Activated naive CD8-positive, alpha-beta T cell (primary cell): ENCODE results near the gene STRN4.

Experiments
- H3K27ac Mint-ChIP-seq: one replicate; pipeline ENCODE4 v1.8.0; 2021; ENCODE audit warnings: mixed read lengths
- H3K27me3 Mint-ChIP-seq: one replicate; pipeline ENCODE4 v1.8.0; 2021; ENCODE audit warnings: mixed read lengths
- H3K36me3 Mint-ChIP-seq: one replicate; pipeline ENCODE4 v1.8.0; 2021; ENCODE audit warnings: mixed read lengths
- H3K4me1 Mint-ChIP-seq: one replicate; pipeline ENCODE4 v1.8.0; 2021; ENCODE audit warnings: low read depth, mixed read lengths
- H3K4me3 Mint-ChIP-seq: one replicate; pipeline ENCODE4 v1.8.0; 2021; ENCODE audit warnings: mild to moderate bottlenecking, mixed read lengths
- H3K9me3 Mint-ChIP-seq: one replicate; pipeline ENCODE4 v1.8.0; 2021; ENCODE audit warnings: low read depth, mixed read lengths

Gene STRN4

DNA sequence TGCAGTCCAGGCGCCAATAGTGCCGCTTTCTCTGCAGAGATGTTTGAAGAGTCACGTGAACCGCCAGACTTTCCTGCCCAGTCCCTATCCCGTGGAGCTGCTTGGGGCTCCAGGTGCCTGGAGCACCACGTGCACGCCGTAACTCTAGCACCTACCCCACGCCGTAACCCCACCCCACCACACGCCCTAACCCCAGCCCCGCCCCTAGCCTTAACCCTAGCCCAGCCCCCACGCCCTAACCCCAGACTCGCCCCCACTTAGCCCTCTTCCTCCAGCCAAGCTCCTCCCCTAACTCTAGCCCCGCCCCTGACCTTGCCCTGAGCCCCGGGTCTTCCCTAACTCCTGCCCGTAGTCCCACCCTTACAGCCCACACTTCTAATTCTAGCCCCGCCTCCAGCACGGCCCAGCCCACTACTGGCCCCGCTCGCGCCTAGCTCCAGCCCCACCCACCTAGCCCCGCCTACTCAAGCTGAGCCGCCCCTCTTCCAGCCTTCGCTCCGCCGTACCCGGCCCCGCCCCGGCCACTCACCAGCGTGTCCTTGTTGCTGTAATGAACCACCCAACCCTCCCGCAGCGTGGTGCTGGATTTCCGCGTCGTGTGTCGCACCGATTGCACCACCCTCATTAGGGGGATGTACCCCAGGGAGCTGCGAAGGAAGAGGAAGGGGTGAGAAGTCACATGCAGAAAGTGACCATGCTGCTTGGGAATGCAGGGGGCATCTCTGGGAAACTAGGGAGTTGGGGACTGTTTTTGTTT, 48.9 kb downstream of the STRN4 start:
- Mint-ChIP-seq H3K4me3 (no peak overlapping the region), H3K9me3 (no peaks in the 10 kb centered on the region), H3K27me3 (no peaks in the 10 kb centered on the region), H3K4me1 (peaks cover 2% of the 10 kb centered on the region), H3K27ac (no peak overlapping the region), H3K36me3 (peaks cover 3% of the 10 kb centered on the region)

DNA sequence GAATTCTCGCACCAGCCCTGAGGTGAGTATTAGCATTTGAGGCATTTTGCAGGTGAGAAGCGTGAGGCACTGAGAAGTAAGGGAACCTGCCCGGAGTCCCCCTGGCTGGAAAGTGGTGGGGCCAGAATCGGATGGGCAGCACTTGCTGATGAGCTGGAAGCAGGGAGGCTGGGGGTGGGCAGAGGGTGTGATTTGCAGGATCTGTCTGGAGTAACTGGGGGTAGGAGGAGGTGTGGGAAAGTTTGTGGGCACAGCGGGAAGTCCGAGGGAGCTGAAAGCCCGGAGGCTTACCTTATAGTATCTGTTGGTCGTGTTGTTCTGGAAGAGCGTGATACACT, 49.4 kb downstream of the STRN4 start:
- H3K36me3 Mint-ChIP-seq = peaks cover 3% of the 10 kb centered on the region
- H3K4me3 Mint-ChIP-seq = no peak overlapping the region
- no peaks in the 10 kb centered on the region for H3K27me3 Mint-ChIP-seq
- H3K4me1 Mint-ChIP-seq = peaks cover 2% of the 10 kb centered on the region
- H3K9me3 Mint-ChIP-seq = no peaks in the 10 kb centered on the region
- H3K27ac Mint-ChIP-seq = no peak overlapping the region

DNA sequence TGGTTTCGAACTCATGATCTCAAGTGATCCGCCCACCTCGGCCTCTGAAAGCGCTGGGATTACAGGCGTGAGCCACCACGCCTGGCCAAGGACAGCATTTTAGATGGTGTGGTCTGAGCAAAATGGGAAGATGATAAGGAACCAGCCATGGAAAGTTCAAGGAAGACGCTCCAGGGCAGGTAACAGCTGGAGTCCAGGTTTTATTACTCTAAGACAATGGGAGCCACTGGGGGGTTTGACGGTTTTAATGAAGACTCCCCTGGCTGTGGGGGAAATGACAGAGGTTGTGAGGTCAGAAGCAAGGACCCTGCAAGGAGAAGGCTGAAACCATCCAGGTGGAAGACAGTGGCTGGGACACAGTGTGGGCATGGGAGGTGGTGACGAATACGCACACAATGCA, 50.2 kb downstream of the STRN4 start:
- Mint-ChIP-seq H3K36me3 (peaks cover 4% of the 10 kb centered on the region), H3K4me3 (no peak overlapping the region), H3K9me3 (no peaks in the 10 kb centered on the region), H3K4me1 (peaks cover 2% of the 10 kb centered on the region), H3K27me3 (no peaks in the 10 kb centered on the region), H3K27ac (no peak overlapping the region)

DNA sequence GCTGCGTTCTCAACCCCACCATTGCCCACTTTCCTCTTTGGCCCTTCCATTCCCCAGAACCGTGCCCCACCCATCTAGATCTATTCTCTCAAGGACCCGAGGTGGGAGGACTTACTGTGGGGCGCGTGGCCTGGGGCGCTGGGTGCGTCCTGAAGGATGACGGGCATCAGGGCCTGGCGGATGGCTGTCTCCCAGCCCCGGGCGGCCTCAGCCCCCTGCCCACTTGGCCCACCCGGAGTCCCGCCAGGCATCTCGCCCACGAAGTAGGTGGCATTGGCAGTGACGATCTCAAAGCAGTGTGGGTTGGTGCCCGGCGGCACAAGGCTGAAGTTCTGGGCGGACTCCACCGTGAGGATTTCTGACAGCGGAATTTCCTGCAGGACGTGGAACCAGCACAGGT, 52.5 kb downstream of the STRN4 start:
- Mint-ChIP-seq H3K9me3 (no peaks in the 10 kb centered on the region), H3K4me3 (no peak overlapping the region), H3K36me3 (peaks cover 5% of the 10 kb centered on the region), H3K27ac (no peak overlapping the region), H3K27me3 (no peaks in the 10 kb centered on the region), H3K4me1 (no peaks in the 10 kb centered on the region)

DNA sequence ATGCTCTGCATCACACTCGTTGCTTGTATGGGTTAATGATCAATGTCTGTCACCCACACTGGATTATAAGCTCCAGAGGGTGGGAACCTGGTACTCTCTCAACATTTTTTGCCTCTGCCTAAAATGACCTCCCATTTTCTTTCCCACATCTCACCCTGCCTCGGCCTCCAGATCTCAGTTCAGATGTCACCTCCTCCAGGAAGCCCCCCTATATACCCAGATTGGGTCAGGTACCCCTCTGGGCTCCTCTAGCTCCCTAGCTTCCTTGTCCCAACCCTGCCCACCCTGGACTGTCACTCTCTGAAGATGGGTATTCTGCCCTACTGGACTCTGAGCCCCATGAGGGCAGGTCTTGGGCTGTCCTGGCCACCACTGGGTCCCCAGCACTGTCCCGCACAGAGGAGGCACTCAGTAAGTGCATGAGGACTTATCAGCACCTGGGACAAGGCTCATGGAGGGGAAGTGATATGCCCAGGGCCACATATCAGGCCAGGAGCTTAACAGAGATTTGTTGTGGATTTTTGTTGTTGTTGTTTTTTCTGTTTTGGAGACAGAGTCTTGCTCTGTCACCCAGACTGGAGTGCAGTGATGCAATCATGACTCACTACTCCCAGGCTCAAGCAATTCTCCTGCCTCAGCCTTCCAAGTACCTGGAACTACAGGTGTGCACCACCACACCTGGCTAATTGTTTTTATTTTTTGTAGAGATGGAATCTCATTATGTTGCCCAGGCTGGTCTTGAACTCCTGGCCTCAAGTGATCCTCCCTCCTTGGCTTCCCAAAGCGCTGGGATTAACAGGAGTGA, 53.1 kb downstream of the STRN4 start:
- no peak overlapping the region for H3K4me3 Mint-ChIP-seq
- no peaks in the 10 kb centered on the region for H3K4me1 Mint-ChIP-seq
- H3K27ac Mint-ChIP-seq = peak overlapping the region; percentile 64
- peaks cover 5% of the 10 kb centered on the region for H3K36me3 Mint-ChIP-seq
- H3K9me3 Mint-ChIP-seq = no peaks in the 10 kb centered on the region
- no peaks in the 10 kb centered on the region for H3K27me3 Mint-ChIP-seq

DNA sequence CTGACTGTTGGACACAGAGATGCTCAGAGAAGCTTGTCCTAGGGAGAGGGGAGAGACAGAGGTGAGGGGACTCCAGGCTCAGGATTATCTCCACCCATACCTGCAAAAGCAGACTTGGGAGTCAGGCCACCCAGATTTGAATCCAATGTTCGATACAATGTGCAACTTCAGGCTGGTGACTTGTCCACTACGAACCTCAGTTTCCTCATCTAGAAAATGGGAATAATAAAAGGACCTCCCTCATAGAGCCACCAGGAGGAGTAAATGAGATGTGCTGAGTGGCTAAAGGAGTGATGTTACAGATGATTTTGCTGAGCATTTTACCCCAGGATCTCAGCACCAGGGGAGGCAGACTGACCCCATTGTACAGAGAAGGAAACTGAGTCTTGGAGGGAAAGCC, 54.3 kb downstream of the STRN4 start:
- no peak overlapping the region for H3K27ac Mint-ChIP-seq
- peaks cover 5% of the 10 kb centered on the region for H3K36me3 Mint-ChIP-seq
- H3K4me1 Mint-ChIP-seq = no peaks in the 10 kb centered on the region
- H3K27me3 Mint-ChIP-seq = no peaks in the 10 kb centered on the region
- H3K9me3 Mint-ChIP-seq = no peaks in the 10 kb centered on the region
- H3K4me3 Mint-ChIP-seq = no peak overlapping the region

DNA sequence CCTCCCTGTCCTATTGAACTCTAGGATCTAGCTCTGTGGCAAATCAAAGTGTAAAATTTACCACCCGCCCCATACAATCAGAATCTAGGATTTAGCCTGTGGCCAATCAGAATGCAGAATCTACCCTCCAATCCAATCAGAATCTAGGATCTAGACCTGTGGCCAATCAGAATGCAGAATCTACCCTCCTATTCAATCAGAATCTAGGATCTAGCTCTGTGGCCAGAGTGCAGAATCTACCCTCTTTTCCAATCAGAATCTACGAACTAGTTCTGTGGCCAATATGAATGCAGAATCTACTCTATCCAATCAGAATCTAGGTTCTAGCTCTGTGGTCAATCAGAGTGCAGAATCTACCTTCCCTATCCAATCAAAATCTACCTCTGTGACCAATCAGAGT, 55.1 kb downstream of the STRN4 start:
- peaks cover 5% of the 10 kb centered on the region for H3K36me3 Mint-ChIP-seq
- H3K27ac Mint-ChIP-seq = no peak overlapping the region
- H3K27me3 Mint-ChIP-seq = no peaks in the 10 kb centered on the region
- no peaks in the 10 kb centered on the region for H3K4me1 Mint-ChIP-seq
- no peak overlapping the region for H3K4me3 Mint-ChIP-seq
- no peaks in the 10 kb centered on the region for H3K9me3 Mint-ChIP-seq

DNA sequence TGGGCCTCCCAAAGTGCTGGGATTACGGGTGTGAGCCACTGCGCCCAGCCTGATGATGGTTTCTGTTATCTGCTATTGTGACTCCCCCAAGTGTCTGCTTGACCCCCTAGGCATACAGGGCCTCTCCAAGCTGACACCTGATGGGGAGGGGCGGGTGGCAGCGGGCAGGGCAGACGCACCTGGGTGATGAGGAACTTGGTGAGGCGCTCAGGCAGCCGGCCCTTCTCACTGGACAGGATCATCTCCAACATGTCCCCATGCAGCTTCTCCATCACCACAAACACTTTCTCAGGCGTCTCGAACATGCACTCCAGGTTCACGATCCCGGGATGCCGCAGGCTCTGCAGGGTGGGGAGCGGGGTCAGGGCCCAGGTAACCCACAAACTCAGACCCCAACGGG, 56.9 kb downstream of the STRN4 start:
- Mint-ChIP-seq H3K4me3 (no peak overlapping the region), H3K4me1 (no peaks in the 10 kb centered on the region), H3K9me3 (no peaks in the 10 kb centered on the region), H3K27me3 (no peaks in the 10 kb centered on the region), H3K36me3 (peaks cover 5% of the 10 kb centered on the region), H3K27ac (no peak overlapping the region)

DNA sequence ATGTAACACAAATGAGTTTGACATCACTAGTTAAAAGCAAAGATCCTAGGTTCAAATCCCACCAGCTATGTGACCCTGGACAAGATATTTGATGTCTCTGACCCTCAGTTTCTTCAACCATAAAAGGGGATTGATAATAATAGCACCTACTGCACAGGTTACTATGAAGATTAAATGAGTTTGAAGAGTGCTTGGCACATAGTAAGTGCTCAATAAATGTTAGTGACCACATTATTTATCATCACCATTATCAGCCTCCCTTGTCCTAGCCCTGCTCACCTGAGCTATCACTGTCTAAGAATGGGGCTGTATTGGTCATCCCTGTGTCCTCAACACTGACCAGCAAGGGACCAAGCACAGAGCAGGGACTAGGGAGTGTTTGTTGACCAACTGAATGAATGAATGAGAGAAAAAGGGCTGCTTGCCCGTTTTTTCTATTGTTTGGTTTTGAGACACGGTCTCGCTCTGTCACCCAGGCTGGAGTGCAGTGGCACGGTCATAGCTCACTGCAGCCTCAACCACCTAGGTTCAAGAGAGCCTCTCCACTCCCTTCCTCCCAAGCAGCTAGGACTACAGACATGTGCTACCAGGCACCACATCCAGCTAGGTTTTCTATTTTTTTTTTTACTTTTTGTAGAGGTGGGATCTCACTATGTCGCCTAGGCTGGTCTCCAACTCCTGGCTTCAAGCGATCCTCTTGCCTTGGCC, 58.7 kb downstream of the STRN4 start:
- H3K4me3 Mint-ChIP-seq = no peak overlapping the region
- no peaks in the 10 kb centered on the region for H3K9me3 Mint-ChIP-seq
- peak overlapping the region; percentile 34 for H3K27ac Mint-ChIP-seq
- H3K27me3 Mint-ChIP-seq = no peaks in the 10 kb centered on the region
- H3K36me3 Mint-ChIP-seq = peaks cover 3% of the 10 kb centered on the region
- no peaks in the 10 kb centered on the region for H3K4me1 Mint-ChIP-seq

DNA sequence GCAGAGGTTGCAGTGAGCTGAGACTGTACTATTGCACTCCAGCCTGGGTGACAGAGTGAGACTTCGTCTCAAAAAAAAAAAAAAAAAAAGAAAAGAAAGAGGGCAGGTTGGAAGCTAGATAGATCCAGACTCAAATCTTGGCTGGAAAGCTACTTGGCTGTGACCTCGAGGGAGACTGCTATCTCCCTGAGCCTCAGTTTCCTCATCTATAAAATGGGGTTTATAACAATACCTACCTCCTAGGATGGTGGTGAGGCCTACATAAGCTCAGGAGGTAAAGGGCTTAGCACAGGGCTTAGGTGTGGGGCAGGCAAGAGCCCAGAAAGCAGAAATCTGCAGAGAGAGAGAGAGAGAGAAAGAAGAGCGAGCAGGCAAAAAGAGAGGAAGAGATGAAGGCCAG, 61.1 kb downstream of the STRN4 start:
- Mint-ChIP-seq H3K27me3 (no peaks in the 10 kb centered on the region), H3K36me3 (no peaks in the 10 kb centered on the region), H3K4me1 (no peaks in the 10 kb centered on the region), H3K9me3 (no peaks in the 10 kb centered on the region), H3K4me3 (no peak overlapping the region), H3K27ac (peak overlapping the region; percentile 72)

DNA sequence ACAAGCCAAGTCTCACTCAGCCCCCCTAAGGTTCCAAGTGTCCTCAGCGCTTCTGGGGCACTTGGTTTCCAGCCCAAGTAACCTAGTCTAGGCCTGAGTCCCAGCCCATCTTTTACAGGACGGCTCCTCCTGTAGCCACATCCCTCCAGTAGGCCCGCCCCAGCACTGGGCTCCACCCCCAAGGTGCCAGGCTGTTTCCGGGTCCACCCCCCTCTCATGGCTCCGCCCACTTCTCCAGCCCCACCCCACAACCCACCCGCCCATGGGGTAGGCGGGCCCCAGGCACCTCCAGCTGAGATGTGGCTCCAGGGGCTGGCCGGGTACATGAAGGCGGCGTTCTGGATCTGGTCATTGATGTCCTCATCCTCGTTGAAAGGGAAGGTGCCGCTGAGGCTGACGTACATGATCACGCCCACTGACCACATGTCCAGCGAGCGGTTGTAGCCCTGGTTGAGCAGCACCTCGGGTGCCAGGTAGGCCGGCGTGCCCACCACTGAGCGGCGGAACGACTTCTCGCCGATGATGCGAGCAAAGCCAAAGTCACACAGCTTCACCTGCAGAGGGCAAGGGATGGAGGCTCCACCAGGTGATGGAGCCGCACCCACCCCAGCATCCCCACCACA, 68.0 kb downstream of the STRN4 start:
- peak overlapping the region; percentile 22 for H3K27ac Mint-ChIP-seq
- peaks cover 3% of the 10 kb centered on the region for H3K36me3 Mint-ChIP-seq
- H3K4me3 Mint-ChIP-seq = no peak overlapping the region
- H3K4me1 Mint-ChIP-seq = peaks cover 2% of the 10 kb centered on the region
- no peaks in the 10 kb centered on the region for H3K9me3 Mint-ChIP-seq
- H3K27me3 Mint-ChIP-seq = no peaks in the 10 kb centered on the region

DNA sequence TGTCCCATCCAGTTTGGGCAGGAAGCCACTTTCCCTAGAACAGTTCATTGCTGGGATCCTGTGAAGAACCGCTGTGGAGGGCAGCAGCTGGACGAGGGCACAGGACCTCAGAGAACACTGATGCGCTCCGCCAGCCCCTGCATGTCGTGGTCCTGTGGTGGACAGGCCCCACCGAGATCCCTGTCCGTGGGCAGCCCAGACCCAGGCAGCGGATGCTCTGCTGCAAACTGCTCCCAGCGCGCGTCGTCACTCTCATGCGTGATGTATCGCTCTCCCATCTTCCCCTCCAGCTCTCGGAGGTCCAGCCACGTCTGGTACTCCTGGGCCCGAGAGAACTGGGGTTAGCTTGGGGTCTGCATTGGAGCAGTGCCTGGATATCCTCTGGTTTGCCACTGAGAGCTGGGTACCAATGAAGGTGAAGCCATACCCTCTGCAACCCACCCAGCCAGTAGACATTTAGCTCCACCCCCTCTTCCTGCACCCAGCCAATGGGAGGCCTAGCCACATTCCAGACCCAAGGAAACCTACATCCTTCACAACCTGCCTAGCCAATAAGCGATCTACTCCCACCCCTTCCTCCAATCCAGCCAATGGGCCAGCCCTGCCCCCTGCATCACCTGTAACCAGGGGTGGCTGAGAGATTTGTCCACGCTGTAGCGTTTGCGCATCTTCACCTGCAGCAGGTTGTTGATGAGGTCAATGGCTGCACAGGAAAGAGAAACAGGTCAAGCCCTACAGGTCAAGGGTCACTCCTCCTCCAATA, 71.7 kb downstream of the STRN4 start:
- peaks cover 11% of the 10 kb centered on the region for H3K36me3 Mint-ChIP-seq
- no peak overlapping the region for H3K4me3 Mint-ChIP-seq
- H3K9me3 Mint-ChIP-seq = no peaks in the 10 kb centered on the region
- H3K27ac Mint-ChIP-seq = no peak overlapping the region
- H3K27me3 Mint-ChIP-seq = no peaks in the 10 kb centered on the region
- H3K4me1 Mint-ChIP-seq = no peaks in the 10 kb centered on the region

DNA sequence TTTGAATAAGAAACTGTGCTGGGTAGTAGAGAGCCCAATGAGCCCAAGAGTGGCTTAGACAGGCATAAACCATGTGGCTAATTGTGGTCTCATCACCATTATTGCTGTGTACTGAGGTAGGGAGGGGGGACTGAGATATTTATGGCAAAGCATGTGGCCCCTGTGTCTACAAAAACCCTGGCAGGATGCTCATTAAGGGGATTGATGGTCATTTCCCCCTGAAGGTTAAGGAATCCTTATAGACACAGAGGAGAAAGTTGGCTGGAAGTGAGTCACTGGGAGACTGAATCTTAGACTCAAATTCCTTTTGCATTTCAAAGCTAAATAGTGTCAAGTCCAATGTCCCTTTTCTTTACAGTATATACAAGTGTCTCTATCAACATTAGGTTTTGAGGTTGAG, 75.4 kb downstream of the STRN4 start:
- Mint-ChIP-seq H3K27me3 (no peaks in the 10 kb centered on the region), H3K9me3 (no peaks in the 10 kb centered on the region), H3K36me3 (peaks cover 11% of the 10 kb centered on the region), H3K4me1 (no peaks in the 10 kb centered on the region), H3K27ac (no peak overlapping the region), H3K4me3 (no peak overlapping the region)
